HEK293T (cell line): ENCODE data around the gene ZNF740.

ENCODE experiments used
- CTCF ChIA-PET: fragments of 350-600 bp; formaldehyde crosslinking; extraction: SDS; loops from one replicate; lab custom pipeline; 2021; ENCODE audit warnings: antibody characterized with exemption, inconsistent platforms; lab: Yijun Ruan, JAX
- POLR2A ChIA-PET: fragments of 350-600 bp; formaldehyde crosslinking; extraction: SDS; loops from one replicate; lab custom pipeline; 2020; ENCODE audit warnings: antibody characterized with exemption, inconsistent platforms; lab: Yijun Ruan, JAX
- DNase-seq: peaks from one replicate; pipeline ENCODE4 v3.0.0; 2012; ENCODE audit warnings: mixed read lengths; ENCODE audit errors: extremely low spot score
- ARNT ChIP-seq: fragments of 450-650 bp; IDR thresholded peaks from 2 replicates; pipeline ENCODE4 v1.6.1; 2017; ENCODE audit warnings: mild to moderate bottlenecking
- BHLHE40 ChIP-seq: fragments of 450-650 bp; IDR thresholded peaks from 2 replicates; pipeline ENCODE4 v1.6.1; 2016; ENCODE audit warnings: mild to moderate bottlenecking, moderate library complexity, borderline replicate concordance
- CTBP1 ChIP-seq: fragments of 450-650 bp; IDR thresholded peaks from 2 replicates; pipeline ENCODE4 v1.6.1; 2016; ENCODE audit warnings: borderline replicate concordance
- ELF4 ChIP-seq: fragments of 450-650 bp; IDR thresholded peaks from 2 replicates; pipeline ENCODE4 v1.6.1; 2017; ENCODE audit warnings: antibody characterized with exemption
- FOXA1 ChIP-seq: fragments of 450-650 bp; IDR thresholded peaks from 2 replicates; pipeline ENCODE4 v1.6.1; 2016; ENCODE audit warnings: mild to moderate bottlenecking
- FOXK2 ChIP-seq: fragments of 450-650 bp; IDR thresholded peaks from 2 replicates; pipeline ENCODE4 v1.6.1; 2016; ENCODE audit warnings: mild to moderate bottlenecking
- FOXM1 ChIP-seq: fragments of 450-650 bp; IDR thresholded peaks from 2 replicates; pipeline ENCODE4 v1.6.1; 2017; ENCODE audit warnings: mild to moderate bottlenecking, borderline replicate concordance
- HDGF ChIP-seq: fragments of 450-650 bp; IDR thresholded peaks from 2 replicates; pipeline ENCODE4 v1.6.1; 2017; ENCODE audit warnings: antibody characterized with exemption, borderline replicate concordance
- L3MBTL2 ChIP-seq: fragments of 450-650 bp; conservative IDR thresholded peaks from 2 replicates; pipeline ENCODE4 v1.6.1; 2016; ENCODE audit warnings: mild to moderate bottlenecking
- LEF1 ChIP-seq: fragments of 450-650 bp; IDR thresholded peaks from 2 replicates; pipeline ENCODE4 v1.6.1; 2017; ENCODE audit warnings: mild to moderate bottlenecking, borderline replicate concordance
- NFRKB ChIP-seq: fragments of 450-650 bp; IDR thresholded peaks from 2 replicates; pipeline ENCODE4 v1.6.1; 2016; ENCODE audit warnings: mild to moderate bottlenecking, moderate library complexity
- PKNOX1 ChIP-seq: fragments of 450-650 bp; IDR thresholded peaks from 2 replicates; pipeline ENCODE4 v1.6.1; 2016
- SP1 ChIP-seq: fragments of 450-650 bp; IDR thresholded peaks from 2 replicates; pipeline ENCODE4 v1.6.1; 2017
- SUZ12 ChIP-seq: fragments of 450-650 bp; IDR thresholded peaks from 2 replicates; pipeline ENCODE4 v1.6.1; 2016; ENCODE audit warnings: mild to moderate bottlenecking
- TARDBP ChIP-seq: fragments of 450-650 bp; IDR thresholded peaks from 2 replicates; pipeline ENCODE4 v1.6.1; 2016
- ZNF384 ChIP-seq: fragments of 450-650 bp; IDR thresholded peaks from 2 replicates; pipeline ENCODE4 v1.6.1; 2016

Gene ZNF740

GRCh38 chr12:53207042-53207441 lies 26.5 kb downstream of the ZNF740 start, which contains the start of gene ITGB7:
Gene ITGB7, minus strand, starts transcription at chr12:53207251. Its CDS starts 6,808 bp downstream, at chr12:53200443.
- DNase-seq = no peak
- POLR2A ChIA-PET = no interaction called here
- TF ChIP-seq CTBP1 (no peak), TARDBP (no peak), SUZ12 (no peak), ELF4 (no peak), ZNF384 (no peak), FOXM1 (no peak), HDGF (no peak), SP1 (no peak), FOXK2 (no peak), BHLHE40 (no peak), PKNOX1 (no peak), NFRKB (no peak), FOXA1 (no peak), ARNT (no peak), L3MBTL2 (no peak), LEF1 (no peak)
- CTCF ChIA-PET = no interaction called here

- DNase-seq = no peak
- POLR2A ChIA-PET = interaction anchor here (0.7 to 1.5 kb wide), 2 partner anchors 21 to 28 kb away, joined by 3 to 4 read pairs; partner anchors contain the start of genes CSAD and ZNF740
- CTCF ChIA-PET = no interaction called here
- no peak for TF ChIP-seq FOXM1
- TF ChIP-seq NFRKB = no peak
- TF ChIP-seq ELF4 = no peak
- TF ChIP-seq SUZ12 = no peak
- TF ChIP-seq ZNF384 = no peak
- TF ChIP-seq L3MBTL2 = no peak
- no peak for TF ChIP-seq BHLHE40
These were observed 27.9 kb downstream of the ZNF740 start for GRCh38 chr12:53208435-53208834.

GRCh38 chr12:53208877-53209463 lies 28.4 kb downstream of the ZNF740 start:
- TF ChIP-seq L3MBTL2 = no peak
- no peak for TF ChIP-seq SP1
- TF ChIP-seq FOXK2 = no peak
- TF ChIP-seq HDGF = no peak
- no peak for TF ChIP-seq NFRKB
- no peak for TF ChIP-seq ELF4
- TF ChIP-seq FOXM1 = no peak
- no peak for TF ChIP-seq TARDBP
- no peak for TF ChIP-seq CTBP1
- no peak for TF ChIP-seq ZNF384
- TF ChIP-seq BHLHE40 = no peak
- no peak for TF ChIP-seq SUZ12
- no peak for TF ChIP-seq ARNT
- TF ChIP-seq FOXA1 = no peak
- DNase-seq = no peak
- ChIA-PET CTCF (no interaction called here), POLR2A (interaction anchor here (0.7 to 1.5 kb wide), 2 partner anchors 22 to 29 kb away, joined by 3 to 4 read pairs; partner anchors contain the start of genes CSAD and ZNF740)

- ChIA-PET POLR2A (interaction anchor here (1.0 to 1.4 kb wide), 6 partner anchors 12 to 111 kb away, joined by 3 to 5 read pairs (median 3); partner anchors contain the start of genes AAAS, CSAD and ZNF740), CTCF (interaction anchor here (1.0 to 5.0 kb wide), 9 partner anchors 31 to 111 kb away, joined by 3 to 70 read pairs (median 6); partner anchors contain the start of genes AAAS, ESPL1 and PFDN5)
- no peak for TF ChIP-seq LEF1
- TF ChIP-seq SUZ12 = no peak
- DNase-seq = no peak
These were observed 30.3 kb downstream of the ZNF740 start for GRCh38 chr12:53210843-53211242.

GRCh38 chr12:53211476-53212381 lies 31.2 kb downstream of the ZNF740 start:
- DNase-seq = peak; percentile 41
- ChIA-PET POLR2A (interaction anchor here (0.7 to 1.4 kb wide), 6 partner anchors 13 to 229 kb away, joined by 3 to 7 read pairs (median 4); partner anchors contain the start of genes CSAD, ESPL1 and ZNF740), CTCF (interaction anchor here (0.6 to 5.0 kb wide), 19 partner anchors 10 to 110 kb away, joined by 3 to 70 read pairs (median 4); partner anchors contain the start of genes AAAS, CSAD, ESPL1 and PFDN5)
- TF ChIP-seq CTBP1 (no peak), ZNF384 (no peak), TARDBP (no peak), SUZ12 (no peak), FOXK2 (no peak), ARNT (no peak), L3MBTL2 (no peak), FOXM1 (no peak), SP1 (no peak)

GRCh38 chr12:53212931-53213330 lies 32.4 kb downstream of the ZNF740 start:
- ChIA-PET POLR2A (interaction anchor here (2.3 kb wide), 1 partner anchor 55 kb away, joined by 20 read pairs; the partner anchor contains the start of gene ESPL1), CTCF (interaction anchor here (0.8 to 5.0 kb wide), 12 partner anchors 20 to 296 kb away, joined by 3 to 70 read pairs (median 4); partner anchors contain the start of genes AAAS and ESPL1)
- DNase-seq = no peak
- TF ChIP-seq BHLHE40 (no peak), PKNOX1 (no peak), CTBP1 (no peak), NFRKB (no peak), FOXM1 (no peak), ZNF384 (no peak), FOXK2 (no peak), TARDBP (no peak), ELF4 (no peak), SP1 (no peak), FOXA1 (no peak)
